K562 (cell line): ENCODE measurements around the gene RAD52. TPM values are rescaled to one million over a fixed set of nuclear protein-coding genes. Genes with fewer than 3 reads are reported as not detected.

Source experiments
- BCOR ChIP-seq: fragments of 450-650 bp; IDR thresholded peaks from 2 replicates; pipeline ENCODE4 v1.6.1; 2016
- GABPB1 ChIP-seq: sonication (generic); formaldehyde crosslinking; IDR thresholded peaks from 2 replicates; pipeline ENCODE4 v1.8.0; 2022; ENCODE audit warnings: mild to moderate bottlenecking, missing genetic modification reagents
- GTF2F1 ChIP-seq: IDR thresholded peaks from 2 replicates; pipeline ENCODE4 v1.6.1; 2011; ENCODE audit warnings: low read depth, low read length, improper control_type of control experiment
- HNRNPLL ChIP-seq: fragments of 200-400 bp; formaldehyde crosslinking; IDR thresholded peaks from 2 replicates; pipeline ENCODE4 v1.6.1; 2017; ENCODE audit warnings: low read length, low read depth, mild to moderate bottlenecking; ENCODE audit not compliant: poor library complexity, severe bottlenecking
- ILK ChIP-seq: fragments of 450-650 bp; IDR thresholded peaks from 2 replicates; pipeline ENCODE4 v1.6.1; 2016; ENCODE audit warnings: missing genetic modification characterization, low read depth, mild to moderate bottlenecking, missing compliant biosample characterization, moderate library complexity, borderline replicate concordance
- TRIM24 ChIP-seq, 2 experiments: fragments of 450-650 bp; IDR thresholded peaks; 2 replicates each; pipeline ENCODE4 v1.6.1; 2016
- U2AF1 ChIP-seq: fragments of 200-400 bp; formaldehyde crosslinking; optimal IDR thresholded peaks from 2 replicates; pipeline ENCODE3; 2017; ENCODE audit warnings: mild to moderate bottlenecking, low read depth, low read length, moderate library complexity
- ZFX ChIP-seq: sonication (generic); formaldehyde crosslinking; IDR thresholded peaks from 2 replicates; pipeline ENCODE4 v1.8.0; 2022; ENCODE audit warnings: mild to moderate bottlenecking, missing genetic modification reagents, moderate library complexity
- ZNF445 ChIP-seq: fragments of 250-450 bp; sonication (Bioruptor Pico); IDR thresholded peaks from 2 replicates; pipeline ENCODE4 v1.4.0; 2020; ENCODE audit warnings: low read depth, mild to moderate bottlenecking, moderate library complexity
- ZNF717 ChIP-seq: fragments of 250-450 bp; sonication (Bioruptor Pico); IDR thresholded peaks from 2 replicates; pipeline ENCODE4 v1.5.0; 2021
- polyA plus RNA-seq, 8 experiments: library from polyadenylated mRNA; depleted of rRNA in 4 of 8; stranded (reverse) in 5 of 8; unstranded in 3 of 8; fragments of >200 nt; fragmentation: Nextera tagmentation in 2 of 8; fragmentation: Illumina TruSeq in 1 of 8; extraction: Ambion mirVana in 2 of 8; extraction: Trizol in 1 of 8; gene quantifications; 2 replicates each; pipeline versions ENCODE4 v1.2.1 to v1.2.3, GENCODE V29; 2011 to 2014; ENCODE audit warnings: inconsistent platforms in 1 of 8, missing spikeins in 1 of 8
- total RNA-seq, 7 experiments: library from RNA; depleted of rRNA in 6 of 7; stranded (reverse); fragments of >200 nt in 6 of 7; fragmentation: Illumina TruSeq in 2 of 7; extraction: Trizol in 2 of 7; gene quantifications; 2 replicates each; pipeline versions ENCODE4 v1.2.1 to v1.2.3, GENCODE V29; 2011 to 2021; ENCODE audit warnings: low replicate concordance in 1 of 7
- TF ChIP-seq, protein P1 (sequence below), 2 experiments: fragments of 450-650 bp; IDR thresholded peaks; 2 replicates each; pipeline ENCODE4 v1.6.1; 2016; ENCODE audit warnings: mild to moderate bottlenecking in 2 of 2, borderline replicate concordance in 1 of 2, low read depth in 1 of 2, moderate library complexity in 1 of 2
- TF ChIP-seq, protein P2 (sequence below): fragments of 450-650 bp; IDR thresholded peaks from 2 replicates; pipeline ENCODE4 v1.6.1; 2014; ENCODE audit warnings: low read depth, mild to moderate bottlenecking, moderate library complexity, borderline replicate concordance
- TF ChIP-seq, protein P3 (sequence below): fragments of 250-450 bp; sonication (Bioruptor Pico); IDR thresholded peaks from 2 replicates; pipeline ENCODE4 v1.9.0; 2021; ENCODE audit warnings: mild to moderate bottlenecking, inconsistent platforms
- TF ChIP-seq, protein P4 (sequence below): fragments of 250-450 bp; sonication (Bioruptor Pico); IDR thresholded peaks from 2 replicates; pipeline ENCODE4 v1.4.0; 2020

Gene RAD52
- total and polyA plus RNA-seq, 9 of the 15 experiments (the other 6 are each of a cell fraction or from before 2014, with no cell fraction given): 1.3 to 15.9 (median 9.3) TPM

DNA sequence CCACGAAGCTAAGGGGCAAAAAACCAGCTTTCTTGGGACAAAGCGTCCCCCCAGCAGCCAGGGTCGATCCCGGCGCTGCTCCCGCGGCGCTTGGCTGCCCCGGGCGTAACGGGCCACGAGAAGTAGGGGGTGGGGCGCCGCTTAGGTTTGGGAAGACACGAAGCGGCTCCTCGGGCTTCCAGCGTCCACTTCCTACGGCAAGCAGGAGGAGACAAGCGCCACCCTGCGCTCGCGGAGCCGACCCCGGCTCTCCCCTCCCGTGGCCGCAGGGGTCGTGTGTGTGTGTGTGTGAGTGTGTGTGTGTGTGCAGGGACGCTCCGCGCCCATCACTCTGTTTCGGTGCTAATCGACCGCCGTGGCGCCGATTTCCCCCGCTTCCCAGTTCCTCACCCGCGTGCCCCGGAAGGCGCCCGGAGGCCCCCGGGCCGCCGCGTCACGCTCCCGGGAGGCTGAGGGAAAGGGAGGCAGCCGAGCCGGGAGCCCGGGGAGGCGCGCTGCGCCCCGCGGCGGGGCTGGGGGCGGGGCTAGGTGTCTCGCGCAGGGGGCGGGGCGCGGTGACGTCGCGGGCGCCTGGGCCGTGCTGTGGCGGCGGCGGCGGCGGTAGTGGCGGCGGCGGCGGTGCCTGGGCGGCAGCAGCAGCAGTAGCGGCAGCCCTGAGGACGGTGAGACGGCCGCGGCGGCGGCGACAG lies 41.3 kb upstream of the RAD52 start, which contains the start of gene ERC1 (continued):
- TF ChIP-seq, protein P1, sequence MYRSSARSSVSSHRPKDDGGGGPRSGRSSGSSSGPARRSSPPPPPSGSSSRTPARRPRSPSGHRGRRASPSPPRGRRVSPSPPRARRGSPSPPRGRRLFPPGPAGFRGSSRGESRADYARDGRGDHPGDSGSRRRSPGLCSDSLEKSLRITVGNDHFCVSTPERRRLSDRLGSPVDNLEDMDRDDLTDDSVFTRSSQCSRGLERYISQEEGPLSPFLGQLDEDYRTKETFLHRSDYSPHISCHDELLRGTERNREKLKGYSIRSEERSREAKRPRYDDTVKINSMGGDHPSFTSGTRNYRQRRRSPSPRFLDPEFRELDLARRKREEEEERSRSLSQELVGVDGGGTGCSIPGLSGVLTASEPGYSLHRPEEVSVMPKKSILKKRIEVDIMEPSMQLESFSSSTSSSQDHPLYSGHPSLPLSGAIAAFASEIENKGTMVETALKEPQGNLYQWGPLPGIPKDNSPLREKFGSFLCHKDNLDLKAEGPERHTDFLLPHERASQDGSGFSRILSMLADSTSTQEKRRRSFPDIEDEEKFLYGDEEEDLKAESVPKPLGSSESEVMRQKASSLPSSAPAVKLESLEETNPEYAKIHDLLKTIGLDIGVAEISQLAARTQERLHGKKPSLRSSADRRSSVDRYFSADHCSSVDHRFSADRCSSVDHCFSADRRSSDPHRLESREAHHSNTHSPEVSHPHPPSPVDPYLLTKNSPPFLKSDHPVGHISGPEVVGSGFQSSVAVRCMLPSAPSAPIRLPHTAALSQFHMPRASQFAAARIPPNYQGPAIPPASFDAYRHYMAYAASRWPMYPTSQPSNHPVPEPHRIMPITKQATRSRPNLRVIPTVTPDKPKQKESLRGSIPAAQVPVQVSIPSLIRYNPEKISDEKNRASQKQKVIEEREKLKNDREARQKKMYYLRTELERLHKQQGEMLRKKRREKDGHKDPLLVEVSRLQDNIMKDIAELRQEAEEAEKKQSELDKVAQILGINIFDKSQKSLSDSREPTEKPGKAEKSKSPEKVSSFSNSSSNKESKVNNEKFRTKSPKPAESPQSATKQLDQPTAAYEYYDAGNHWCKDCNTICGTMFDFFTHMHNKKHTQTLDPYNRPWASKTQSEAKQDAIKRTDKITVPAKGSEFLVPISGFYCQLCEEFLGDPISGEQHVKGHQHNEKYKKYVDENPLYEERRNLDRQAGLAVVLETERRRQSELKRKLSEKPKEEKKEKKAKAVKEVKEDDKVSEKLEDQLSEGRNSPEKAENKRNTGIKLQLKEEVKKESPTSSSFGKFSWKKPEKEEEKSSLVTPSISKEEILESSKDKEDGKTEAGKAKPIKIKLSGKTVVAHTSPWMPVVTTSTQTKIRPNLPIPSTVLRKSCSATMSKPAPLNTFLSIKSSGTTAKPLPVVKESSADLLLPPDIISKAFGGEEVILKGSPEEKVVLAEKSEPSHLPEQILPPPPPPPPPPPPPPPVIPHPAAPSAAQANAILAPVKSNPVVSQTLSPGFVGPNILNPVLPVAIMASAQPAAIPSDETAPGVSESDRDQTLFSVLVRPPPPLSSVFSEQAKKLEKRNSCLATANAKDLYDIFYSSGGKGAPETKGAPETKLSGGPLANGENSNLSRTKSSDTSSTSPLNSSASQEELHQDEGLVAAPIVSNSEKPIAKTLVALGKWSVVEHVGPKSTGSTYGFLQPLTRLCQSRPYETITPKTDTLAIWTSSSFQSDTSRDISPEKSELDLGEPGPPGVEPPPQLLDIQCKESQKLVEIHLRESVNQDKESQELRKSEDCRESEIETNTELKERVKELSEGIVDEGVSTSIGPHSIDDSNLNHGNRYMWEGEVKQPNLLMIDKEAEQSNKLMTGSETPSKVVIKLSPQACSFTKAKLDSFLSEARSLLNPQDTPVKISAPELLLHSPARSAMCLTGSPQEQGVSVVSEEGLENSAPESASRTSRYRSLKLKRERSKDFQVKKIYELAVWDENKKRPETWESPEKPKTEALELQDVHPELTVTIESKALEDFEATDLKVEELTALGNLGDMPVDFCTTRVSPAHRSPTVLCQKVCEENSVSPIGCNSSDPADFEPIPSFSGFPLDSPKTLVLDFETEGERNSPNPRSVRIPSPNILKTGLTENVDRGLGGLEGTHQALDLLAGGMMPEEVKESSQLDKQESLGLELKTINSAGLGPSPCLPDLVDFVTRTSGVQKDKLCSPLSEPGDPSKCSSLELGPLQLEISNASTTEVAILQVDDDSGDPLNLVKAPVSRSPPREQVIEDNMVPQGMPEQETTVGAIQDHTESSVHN (IDR thresholded peaks at IDR 0.05; ENCODE audit: borderline replicate concordance in 1 of 2, low read depth in 1 of 2): no peak
- TF ChIP-seq ZFX (CRISPR knock-in tag): peak; percentile 84
- peak in 1 of 2 experiments; percentile 44; a peak in 1 of 4 replicates for TF ChIP-seq TRIM24 (IDR thresholded peaks at IDR 0.05)
- TF ChIP-seq, protein P2, sequence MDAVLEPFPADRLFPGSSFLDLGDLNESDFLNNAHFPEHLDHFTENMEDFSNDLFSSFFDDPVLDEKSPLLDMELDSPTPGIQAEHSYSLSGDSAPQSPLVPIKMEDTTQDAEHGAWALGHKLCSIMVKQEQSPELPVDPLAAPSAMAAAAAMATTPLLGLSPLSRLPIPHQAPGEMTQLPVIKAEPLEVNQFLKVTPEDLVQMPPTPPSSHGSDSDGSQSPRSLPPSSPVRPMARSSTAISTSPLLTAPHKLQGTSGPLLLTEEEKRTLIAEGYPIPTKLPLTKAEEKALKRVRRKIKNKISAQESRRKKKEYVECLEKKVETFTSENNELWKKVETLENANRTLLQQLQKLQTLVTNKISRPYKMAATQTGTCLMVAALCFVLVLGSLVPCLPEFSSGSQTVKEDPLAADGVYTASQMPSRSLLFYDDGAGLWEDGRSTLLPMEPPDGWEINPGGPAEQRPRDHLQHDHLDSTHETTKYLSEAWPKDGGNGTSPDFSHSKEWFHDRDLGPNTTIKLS: peak; percentile 72; the same call in 1 of the 2 replicates
- TF ChIP-seq, protein P3, sequence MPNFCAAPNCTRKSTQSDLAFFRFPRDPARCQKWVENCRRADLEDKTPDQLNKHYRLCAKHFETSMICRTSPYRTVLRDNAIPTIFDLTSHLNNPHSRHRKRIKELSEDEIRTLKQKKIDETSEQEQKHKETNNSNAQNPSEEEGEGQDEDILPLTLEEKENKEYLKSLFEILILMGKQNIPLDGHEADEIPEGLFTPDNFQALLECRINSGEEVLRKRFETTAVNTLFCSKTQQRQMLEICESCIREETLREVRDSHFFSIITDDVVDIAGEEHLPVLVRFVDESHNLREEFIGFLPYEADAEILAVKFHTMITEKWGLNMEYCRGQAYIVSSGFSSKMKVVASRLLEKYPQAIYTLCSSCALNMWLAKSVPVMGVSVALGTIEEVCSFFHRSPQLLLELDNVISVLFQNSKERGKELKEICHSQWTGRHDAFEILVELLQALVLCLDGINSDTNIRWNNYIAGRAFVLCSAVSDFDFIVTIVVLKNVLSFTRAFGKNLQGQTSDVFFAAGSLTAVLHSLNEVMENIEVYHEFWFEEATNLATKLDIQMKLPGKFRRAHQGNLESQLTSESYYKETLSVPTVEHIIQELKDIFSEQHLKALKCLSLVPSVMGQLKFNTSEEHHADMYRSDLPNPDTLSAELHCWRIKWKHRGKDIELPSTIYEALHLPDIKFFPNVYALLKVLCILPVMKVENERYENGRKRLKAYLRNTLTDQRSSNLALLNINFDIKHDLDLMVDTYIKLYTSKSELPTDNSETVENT (CRISPR knock-in tag): peak; percentile 51; the same call in 1 of the 2 replicates
- TF ChIP-seq HNRNPLL: peak; percentile 62
- peak; percentile 44; the same call in 1 of the 2 replicates for TF ChIP-seq GABPB1 (CRISPR knock-in tag)
- TF ChIP-seq, protein P4, sequence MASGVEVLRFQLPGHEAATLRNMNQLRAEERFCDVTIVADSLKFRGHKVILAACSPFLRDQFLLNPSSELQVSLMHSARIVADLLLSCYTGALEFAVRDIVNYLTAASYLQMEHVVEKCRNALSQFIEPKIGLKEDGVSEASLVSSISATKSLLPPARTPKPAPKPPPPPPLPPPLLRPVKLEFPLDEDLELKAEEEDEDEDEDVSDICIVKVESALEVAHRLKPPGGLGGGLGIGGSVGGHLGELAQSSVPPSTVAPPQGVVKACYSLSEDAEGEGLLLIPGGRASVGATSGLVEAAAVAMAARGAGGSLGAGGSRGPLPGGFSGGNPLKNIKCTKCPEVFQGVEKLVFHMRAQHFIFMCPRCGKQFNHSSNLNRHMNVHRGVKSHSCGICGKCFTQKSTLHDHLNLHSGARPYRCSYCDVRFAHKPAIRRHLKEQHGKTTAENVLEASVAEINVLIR (CRISPR knock-in tag): peak; percentile 40; the same call in 1 of the 2 replicates
- TF ChIP-seq GTF2F1: no peak
- TF ChIP-seq ILK: no peak
- peak; percentile 67 for TF ChIP-seq BCOR
- no peak for TF ChIP-seq ZNF445 (CRISPR knock-in tag)
- no peak for TF ChIP-seq ZNF717 (CRISPR knock-in tag)
- peak; percentile 57 for TF ChIP-seq U2AF1
